SJCRH30 (cell line): ENCODE data around the gene PRSS50. TPM values are rescaled to one million over a fixed set of nuclear protein-coding genes. Genes with fewer than 3 reads are reported as not detected.

Experiments used
- DNase-seq, 2 experiments: peaks; one replicate each; pipeline ENCODE4 v3.0.0-alpha.2; 2015 to 2020
- H3K27ac ChIP-seq: fragments of 250-450 bp; sonication (Bioruptor Pico); 2 replicates; pipeline ENCODE4 v1.5.1; 2020; ENCODE audit warnings: mild to moderate bottlenecking, moderate library complexity
- H3K27me3 ChIP-seq: fragments of 250-450 bp; sonication (Bioruptor Pico); 2 replicates; pipeline ENCODE4 v1.5.1; 2020; ENCODE audit warnings: mild to moderate bottlenecking, moderate library complexity
- H3K36me3 ChIP-seq: fragments of 250-450 bp; sonication (Bioruptor Pico); 2 replicates; pipeline ENCODE4 v1.5.1; 2020; ENCODE audit warnings: mild to moderate bottlenecking, moderate library complexity
- H3K4me1 ChIP-seq: fragments of 250-450 bp; sonication (Bioruptor Pico); 2 replicates; pipeline ENCODE4 v1.5.1; 2020; ENCODE audit warnings: mild to moderate bottlenecking, moderate library complexity
- H3K4me3 ChIP-seq: fragments of 250-450 bp; sonication (Bioruptor Pico); 2 replicates; pipeline ENCODE4 v1.5.1; 2020; ENCODE audit warnings: mild to moderate bottlenecking, moderate library complexity
- H3K9me3 ChIP-seq: fragments of 250-450 bp; sonication (Bioruptor Pico); replicated peaks from 2 replicates; pipeline ENCODE4 v1.5.1; 2020; ENCODE audit warnings: mild to moderate bottlenecking, moderate library complexity
- total RNA-seq: library from RNA; depleted of rRNA; stranded (reverse); fragments of >200 nt; shearing (Covaris generic); gene quantifications from 2 replicates; pipeline ENCODE4 v1.2.3, GENCODE V29; 2014

The PRSS50 gene
- total RNA-seq, 1 experiment from 2014 or later = not detected

- H3K4me1 ChIP-seq = peaks cover 11% of the 10 kb centered on the region
- H3K27ac ChIP-seq = no peak overlapping the region
- H3K36me3 ChIP-seq = no peaks in the 10 kb centered on the region
- DNase-seq = no peak
- H3K4me3 ChIP-seq = no peak overlapping the region
- no peaks in the 10 kb centered on the region for H3K9me3 ChIP-seq
- H3K27me3 ChIP-seq = no peaks in the 10 kb centered on the region
Observed at GRCh38 chr3:46694520-46694919, 23.1 kb downstream of the PRSS50 start.

GRCh38 chr3:46693892-46694226, 23.8 kb downstream of the PRSS50 start:
- Histone ChIP-seq H3K36me3 (no peaks in the 10 kb centered on the region), H3K9me3 (no peaks in the 10 kb centered on the region), H3K27ac (no peak overlapping the region), H3K27me3 (peaks cover 3% of the 10 kb centered on the region; the same call in 1 of the 2 replicates), H3K4me1 (peaks cover 11% of the 10 kb centered on the region), H3K4me3 (no peak overlapping the region)
- no peak for DNase-seq

- H3K9me3 ChIP-seq = no peaks in the 10 kb centered on the region
- no peak for DNase-seq
- peaks cover 6% of the 10 kb centered on the region; the same call in 1 of the 2 replicates for H3K27me3 ChIP-seq
- H3K4me3 ChIP-seq = no peak within 1 kb of the TSS
- peaks cover 11% of the 10 kb centered on the region for H3K4me1 ChIP-seq
- no peaks in the 10 kb centered on the region for H3K36me3 ChIP-seq
- H3K27ac ChIP-seq = no peak within 1 kb of the TSS
Observed at GRCh38 chr3:46693038-46693891, 24.4 kb downstream of the PRSS50 start, which contains the start of gene ALS2CL. ALS2CL (minus strand) TSS chr3:46693679; CDS start chr3:46689440, 4,239 bp downstream.

- Histone ChIP-seq H3K4me1 (peaks cover 11% of the 10 kb centered on the region), H3K27ac (no peak overlapping the region), H3K27me3 (peaks cover 6% of the 10 kb centered on the region; the same call in 1 of the 2 replicates), H3K36me3 (no peaks in the 10 kb centered on the region), H3K9me3 (no peaks in the 10 kb centered on the region), H3K4me3 (no peak overlapping the region)
- no peak for DNase-seq
Observed at GRCh38 chr3:46692566-46692990, 25.1 kb downstream of the PRSS50 start.

GRCh38 chr3:46690798-46691197, 26.9 kb downstream of the PRSS50 start:
- peaks cover 7% of the 10 kb centered on the region for H3K4me1 ChIP-seq
- no peak for DNase-seq

GRCh38 chr3:46685446-46685845, 32.2 kb downstream of the PRSS50 start:
- H3K27ac ChIP-seq = no peak overlapping the region
- H3K27me3 ChIP-seq = peaks cover 6% of the 10 kb centered on the region; the same call in 1 of the 2 replicates
- no peaks in the 10 kb centered on the region for H3K4me1 ChIP-seq
- H3K4me3 ChIP-seq = no peak overlapping the region
- H3K9me3 ChIP-seq = no peaks in the 10 kb centered on the region
- DNase-seq = no peak
- no peaks in the 10 kb centered on the region for H3K36me3 ChIP-seq

More at GRCh38 chr3:46690798-46691197, 26.9 kb downstream of the PRSS50 start:
- peaks cover 6% of the 10 kb centered on the region; the same call in 1 of the 2 replicates for H3K27me3 ChIP-seq
- no peak overlapping the region for H3K27ac ChIP-seq
- no peak overlapping the region for H3K4me3 ChIP-seq
- H3K36me3 ChIP-seq = no peaks in the 10 kb centered on the region
- H3K9me3 ChIP-seq = no peaks in the 10 kb centered on the region

- Histone ChIP-seq H3K27ac (no peak overlapping the region), H3K36me3 (no peaks in the 10 kb centered on the region), H3K27me3 (peaks cover 6% of the 10 kb centered on the region; the same call in 1 of the 2 replicates), H3K9me3 (no peaks in the 10 kb centered on the region), H3K4me3 (no peak overlapping the region), H3K4me1 (no peaks in the 10 kb centered on the region)
- DNase-seq = no peak
Observed at GRCh38 chr3:46684891-46685290, 32.8 kb downstream of the PRSS50 start.

GRCh38 chr3:46682974-46683373, 34.7 kb downstream of the PRSS50 start:
- Histone ChIP-seq H3K36me3 (no peaks in the 10 kb centered on the region), H3K27ac (no peak overlapping the region), H3K9me3 (no peaks in the 10 kb centered on the region), H3K4me1 (no peaks in the 10 kb centered on the region), H3K27me3 (no peaks in the 10 kb centered on the region), H3K4me3 (no peak overlapping the region)
- no peak for DNase-seq

GRCh38 chr3:46681856-46682540, 35.7 kb downstream of the PRSS50 start:
- no peak for DNase-seq
- H3K4me1 ChIP-seq = no peaks in the 10 kb centered on the region
- no peaks in the 10 kb centered on the region for H3K36me3 ChIP-seq
- no peaks in the 10 kb centered on the region for H3K27me3 ChIP-seq
- H3K4me3 ChIP-seq = no peak overlapping the region
- H3K9me3 ChIP-seq = no peaks in the 10 kb centered on the region
- no peak overlapping the region for H3K27ac ChIP-seq

GRCh38 chr3:46681387-46681786, 36.3 kb downstream of the PRSS50 start:
- DNase-seq = no peak
- no peaks in the 10 kb centered on the region for H3K4me1 ChIP-seq
- no peak overlapping the region for H3K4me3 ChIP-seq
- no peaks in the 10 kb centered on the region for H3K36me3 ChIP-seq
- no peaks in the 10 kb centered on the region for H3K27me3 ChIP-seq
- H3K9me3 ChIP-seq = no peaks in the 10 kb centered on the region
- H3K27ac ChIP-seq = no peak overlapping the region

GRCh38 chr3:46680298-46680826, 37.3 kb downstream of the PRSS50 start:
- no peak overlapping the region for H3K4me3 ChIP-seq
- no peak overlapping the region for H3K27ac ChIP-seq
- no peaks in the 10 kb centered on the region for H3K4me1 ChIP-seq
- no peaks in the 10 kb centered on the region for H3K9me3 ChIP-seq
- H3K27me3 ChIP-seq = no peaks in the 10 kb centered on the region
- no peak for DNase-seq
- no peaks in the 10 kb centered on the region for H3K36me3 ChIP-seq

GRCh38 chr3:46679681-46680080, 38.0 kb downstream of the PRSS50 start:
- Histone ChIP-seq H3K36me3 (no peaks in the 10 kb centered on the region), H3K4me1 (no peaks in the 10 kb centered on the region), H3K4me3 (no peak overlapping the region), H3K27me3 (no peaks in the 10 kb centered on the region), H3K9me3 (no peaks in the 10 kb centered on the region), H3K27ac (no peak overlapping the region)
- DNase-seq = no peak

- H3K4me1 ChIP-seq = no peaks in the 10 kb centered on the region
- no peak for DNase-seq
- H3K36me3 ChIP-seq = no peaks in the 10 kb centered on the region
- H3K9me3 ChIP-seq = no peaks in the 10 kb centered on the region
- no peak overlapping the region for H3K27ac ChIP-seq
- H3K27me3 ChIP-seq = no peaks in the 10 kb centered on the region
- no peak overlapping the region for H3K4me3 ChIP-seq
Observed at GRCh38 chr3:46678280-46678679, 39.4 kb downstream of the PRSS50 start.

GRCh38 chr3:46677411-46677726, 40.3 kb downstream of the PRSS50 start:
- Histone ChIP-seq H3K4me1 (no peaks in the 10 kb centered on the region), H3K4me3 (peak overlapping the region; percentile 63), H3K27me3 (no peaks in the 10 kb centered on the region), H3K36me3 (no peaks in the 10 kb centered on the region), H3K27ac (peak overlapping the region; percentile 71), H3K9me3 (no peaks in the 10 kb centered on the region)
- peak; percentile 88 to 90 for DNase-seq
